Measurements from ENCODE around the gene BIRC2.

Gene BIRC2

DNA sequence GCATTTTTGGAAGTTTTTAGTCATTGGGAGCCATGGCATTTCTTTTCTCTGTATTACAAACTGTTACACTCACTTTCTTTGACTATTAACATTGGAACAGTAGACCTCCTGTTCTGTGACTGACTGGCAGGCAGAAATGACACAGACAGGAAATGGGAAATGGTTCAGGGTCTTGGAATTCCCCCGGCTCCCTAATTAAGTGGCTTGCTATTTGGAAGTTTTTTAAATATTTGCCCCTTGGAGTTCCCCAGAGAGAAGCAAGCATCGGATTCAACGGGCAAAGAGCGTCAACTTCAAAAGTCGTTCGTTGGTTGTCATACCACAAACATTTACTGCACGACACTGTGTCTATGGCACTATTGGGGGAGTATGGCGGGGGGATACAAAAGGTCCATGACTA, 1.1 kb upstream of the BIRC2 start:
- CTCF ChIA-PET, result interaction anchor here (1.0 to 8.9 kb wide), 6 partner anchors 14 to 320 kb away, joined by 3 to 213 read pairs (median 28); partner anchors contain the start of gene BIRC3

DNA sequence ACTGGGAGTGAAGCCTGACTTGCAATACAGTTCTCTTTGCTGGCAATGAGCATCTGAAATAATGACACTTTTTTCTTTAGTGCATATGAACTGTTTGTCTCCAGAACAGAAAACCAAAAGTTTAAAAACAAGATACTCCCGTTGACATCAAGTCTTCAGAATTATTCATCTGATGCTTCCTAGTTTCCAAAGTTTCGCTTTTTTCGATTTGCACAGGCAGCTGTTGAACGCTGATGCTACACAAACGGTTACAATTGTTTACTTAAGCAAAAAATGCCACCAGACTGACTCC, 612 bp upstream of the BIRC2 start:
- POLR2A ChIA-PET, result no interaction called here
- CTCF ChIA-PET, result interaction anchor here (1.2 to 8.9 kb wide), 2 partner anchors 150 to 268 kb away, joined by 3 to 213 read pairs; no protein-coding TSS in a partner anchor
- DNase-seq (ENCODE audit: extremely low spot score), result no peak
- TF ChIP-seq, protein P1, sequence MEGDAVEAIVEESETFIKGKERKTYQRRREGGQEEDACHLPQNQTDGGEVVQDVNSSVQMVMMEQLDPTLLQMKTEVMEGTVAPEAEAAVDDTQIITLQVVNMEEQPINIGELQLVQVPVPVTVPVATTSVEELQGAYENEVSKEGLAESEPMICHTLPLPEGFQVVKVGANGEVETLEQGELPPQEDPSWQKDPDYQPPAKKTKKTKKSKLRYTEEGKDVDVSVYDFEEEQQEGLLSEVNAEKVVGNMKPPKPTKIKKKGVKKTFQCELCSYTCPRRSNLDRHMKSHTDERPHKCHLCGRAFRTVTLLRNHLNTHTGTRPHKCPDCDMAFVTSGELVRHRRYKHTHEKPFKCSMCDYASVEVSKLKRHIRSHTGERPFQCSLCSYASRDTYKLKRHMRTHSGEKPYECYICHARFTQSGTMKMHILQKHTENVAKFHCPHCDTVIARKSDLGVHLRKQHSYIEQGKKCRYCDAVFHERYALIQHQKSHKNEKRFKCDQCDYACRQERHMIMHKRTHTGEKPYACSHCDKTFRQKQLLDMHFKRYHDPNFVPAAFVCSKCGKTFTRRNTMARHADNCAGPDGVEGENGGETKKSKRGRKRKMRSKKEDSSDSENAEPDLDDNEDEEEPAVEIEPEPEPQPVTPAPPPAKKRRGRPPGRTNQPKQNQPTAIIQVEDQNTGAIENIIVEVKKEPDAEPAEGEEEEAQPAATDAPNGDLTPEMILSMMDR (IDR thresholded peaks at IDR 0.05; ENCODE audit: control extremely low read depth, extremely low read depth, low read depth, missing control alignments), result no peak

More for the DNA sequence above, 1.1 kb upstream of the BIRC2 start:
- POLR2A ChIA-PET, result no interaction called here
- no peak for DNase-seq (ENCODE audit: extremely low spot score)
- TF ChIP-seq, protein P1 (IDR thresholded peaks at IDR 0.05; ENCODE audit: control extremely low read depth, extremely low read depth, low read depth, missing control alignments), result no peak

DNA sequence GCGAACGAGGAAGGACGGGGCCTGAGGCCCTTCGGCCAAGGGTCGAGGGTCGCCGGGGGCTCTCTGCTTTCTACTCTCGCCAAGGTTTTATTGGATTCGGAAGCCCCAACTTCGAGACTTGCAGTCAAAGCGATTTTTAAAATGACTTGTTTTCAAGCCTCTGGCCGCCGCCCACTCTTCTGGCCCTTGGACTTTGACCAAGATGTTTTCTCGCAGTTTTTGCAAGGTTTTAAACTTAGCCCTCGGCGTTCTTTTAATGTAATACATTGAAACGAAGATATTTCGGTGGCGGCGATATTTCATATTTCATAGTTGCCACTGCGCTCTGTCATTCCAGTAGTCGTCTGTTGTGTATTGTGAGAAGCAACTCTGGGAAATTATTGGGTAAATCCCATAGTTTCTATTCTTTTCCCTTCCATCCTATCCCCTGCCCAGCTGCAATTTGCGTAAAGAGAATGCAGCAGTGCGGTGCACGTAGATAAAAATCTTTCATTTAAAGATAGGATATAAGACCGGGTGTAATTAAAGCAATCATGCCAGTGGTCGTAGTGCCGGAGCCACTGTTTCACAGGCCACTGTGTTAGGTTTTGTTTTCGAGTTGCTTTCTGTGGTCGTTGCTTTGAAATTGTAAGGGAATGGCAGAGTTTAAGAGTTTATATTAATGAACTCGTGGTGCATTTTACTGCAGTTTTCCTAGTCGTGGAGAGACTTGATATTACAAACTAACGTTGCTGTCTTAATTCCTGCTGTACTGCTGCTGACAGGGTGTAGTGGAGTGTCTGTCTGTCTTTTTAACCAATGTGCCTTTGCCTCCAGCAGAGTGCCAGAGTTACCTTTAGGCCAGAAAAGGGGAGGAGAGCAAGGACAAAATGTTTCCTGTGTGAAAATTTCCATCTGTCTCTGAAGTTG, 702 bp downstream of the BIRC2 start:
- POLR2A ChIA-PET, result no interaction called here
- DNase-seq (ENCODE audit: extremely low spot score), result no peak
- CTCF ChIA-PET, result interaction anchor here (0.5 to 3.3 kb wide), 6 partner anchors 19 to 266 kb away, joined by 3 to 13 read pairs (median 3); no protein-coding TSS in a partner anchor
- TF ChIP-seq, protein P1 (IDR thresholded peaks at IDR 0.05; ENCODE audit: control extremely low read depth, extremely low read depth, low read depth, missing control alignments), result no peak

DNA sequence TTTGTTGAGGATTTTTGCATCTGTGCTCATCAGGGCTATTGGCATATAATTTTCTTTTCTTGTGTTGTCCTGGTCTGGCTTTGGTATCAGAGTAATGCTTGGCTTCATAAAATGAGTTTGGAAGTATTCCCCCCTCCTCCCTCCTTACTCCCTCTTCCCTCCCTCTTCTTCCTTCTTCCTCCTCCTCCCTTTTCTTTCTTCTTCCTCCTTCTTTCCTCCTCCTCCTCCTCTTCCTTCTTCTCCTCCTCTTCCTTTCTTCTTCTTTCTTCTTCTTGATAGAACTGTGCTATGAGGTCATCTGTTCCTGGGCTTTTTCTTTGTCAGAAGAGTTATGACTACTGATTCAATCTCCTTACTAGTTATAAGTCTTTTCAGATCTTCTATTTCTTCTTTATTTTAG, 10.1 kb downstream of the BIRC2 start:
- TF ChIP-seq, protein P1 (IDR thresholded peaks at IDR 0.05; ENCODE audit: control extremely low read depth, extremely low read depth, low read depth, missing control alignments), result no peak
- no peak for DNase-seq (ENCODE audit: extremely low spot score)
- CTCF ChIA-PET, result no interaction called here
- POLR2A ChIA-PET, result no interaction called here

DNA sequence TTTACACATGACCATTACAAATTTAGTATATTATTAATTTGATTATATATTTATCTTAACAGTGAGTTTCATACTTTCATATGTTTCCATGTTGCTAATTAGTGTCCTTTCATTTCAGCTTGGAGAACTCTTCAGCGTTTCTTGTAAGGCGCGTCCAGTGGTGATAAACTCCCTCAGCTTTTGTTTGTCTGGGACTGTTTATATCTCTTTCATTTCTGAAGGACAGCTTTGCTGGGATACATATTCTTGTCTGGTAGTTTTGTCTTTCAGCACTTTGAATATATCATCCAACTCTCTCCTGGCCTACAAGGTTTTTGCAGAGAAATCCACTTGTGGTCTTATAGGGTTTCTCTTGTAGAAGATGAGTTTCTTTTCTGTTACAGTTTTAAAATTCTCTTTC, 12.4 kb downstream of the BIRC2 start:
- ChIA-PET CTCF (interaction anchor here (0.8 to 1.9 kb wide), 8 partner anchors 9 to 254 kb away, joined by 3 to 6 read pairs (median 4); no protein-coding TSS in a partner anchor), POLR2A (no interaction called here)
- TF ChIP-seq, protein P1 (IDR thresholded peaks at IDR 0.05; ENCODE audit: control extremely low read depth, extremely low read depth, low read depth, missing control alignments), result no peak

DNA sequence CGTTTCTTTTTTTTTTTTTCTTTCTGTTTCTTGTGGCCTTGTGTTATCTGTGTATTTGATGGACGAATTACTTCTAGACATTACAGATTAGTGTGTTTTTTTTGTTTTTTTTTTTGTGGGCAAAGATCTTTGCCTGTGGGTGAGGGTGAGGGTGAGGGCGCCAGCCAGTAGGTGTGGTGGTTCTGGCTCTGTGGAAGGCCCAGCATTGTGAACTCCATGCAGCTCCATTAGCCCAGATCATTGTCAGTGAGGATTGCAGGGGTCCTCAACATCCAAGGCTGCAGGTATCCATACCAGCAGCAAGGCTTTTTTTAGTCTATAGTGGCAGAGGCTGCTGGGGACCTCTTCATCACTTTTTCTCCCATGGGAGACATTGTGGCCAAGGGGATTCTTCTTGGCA, 13.7 kb downstream of the BIRC2 start:
- CTCF ChIA-PET, result interaction anchor here (0.9 to 1.9 kb wide), 4 partner anchors 8 to 253 kb away, joined by 3 to 7 read pairs (median 4); no protein-coding TSS in a partner anchor

More for the DNA sequence above, 12.4 kb downstream of the BIRC2 start:
- DNase-seq (ENCODE audit: extremely low spot score), result no peak

More for the DNA sequence above, 13.7 kb downstream of the BIRC2 start:
- TF ChIP-seq, protein P1 (IDR thresholded peaks at IDR 0.05; ENCODE audit: control extremely low read depth, extremely low read depth, low read depth, missing control alignments), result no peak
- DNase-seq (ENCODE audit: extremely low spot score), result no peak
- POLR2A ChIA-PET, result interaction anchor here (0.7 to 0.9 kb wide), 2 partner anchors 11 to 246 kb away, joined by 3 read pairs; no protein-coding TSS in a partner anchor

Measured in GM10248 (cell line).